K562 (cell line): ENCODE results near the gene ITIH3. TPM values are rescaled to one million over a fixed set of nuclear protein-coding genes. Genes with fewer than 3 reads are reported as not detected.

Experiments used
- ATAC-seq: fragments of 200-7000 bp; cut with Tn5 transposase; 3 replicates; pipeline ENCODE4 v1.9.1; 2020; ENCODE audit warnings: moderate library complexity
- BruUV-seq: library from RNA; stranded (reverse); fragments of 400-500 nt; replicated peaks from 2 replicates; lab custom pipeline; 2021; lab: Mats Ljungman, UMichigan
- CTCF ChIA-PET: fragments of 300-600 bp; formaldehyde crosslinking; extraction: SDS; loops from one replicate; lab custom pipeline; 2021; ENCODE audit warnings: low intra/inter-chr PET ratio; lab: Yijun Ruan, JAX
- POLR2A ChIA-PET: fragments of 300-600, 350-650 bp; sonication (Branson Sonifier 250); formaldehyde crosslinking; extraction: SDS; loops from one replicate; lab custom pipeline; 2021; ENCODE audit warnings: antibody characterized with exemption, inconsistent platforms; lab: Yijun Ruan, JAX
- DNase-seq, 4 experiments: peaks; one replicate each; pipeline versions ENCODE4 v3.0.0 to v3.0.0-alpha.2; 2011 to 2018; ENCODE audit warnings: low spot score in 3 of 4, mixed read lengths in 3 of 4; ENCODE audit errors: extremely low read depth in 1 of 4
- FAIRE-seq: peaks from 2 replicates; lab custom pipeline; 2011; peaks lifted over from hg19 to GRCh38; lab: Jason Lieb, UNC
- H2AFZ ChIP-seq: 2 replicates; pipeline ENCODE4 v1.6.0; 2011; ENCODE audit warnings: low read depth, low read length, control low read depth, inconsistent platforms
- H3K27ac ChIP-seq: fragments of 200-600 bp; 3 replicates; pipeline ENCODE4 v1.8.0; 2011; ENCODE audit warnings: low read depth, mild to moderate bottlenecking, control low read depth, inconsistent platforms, low read length, moderate library complexity, mixed read lengths; ENCODE audit errors: extremely low read depth
- H3K27me3 ChIP-seq, 2 experiments: fragments of 300-600 bp in 1 of 2; 2 replicates in 1 of 2; 3 replicates in 1 of 2; pipeline versions ENCODE4 v1.6.0 to v1.8.0; 2011; ENCODE audit warnings: inconsistent platforms in 2 of 2, low read length in 2 of 2, mild to moderate bottlenecking in 1 of 2, mixed read lengths in 1 of 2, moderate library complexity in 1 of 2; ENCODE audit not compliant: control insufficient read depth in 2 of 2, insufficient read depth in 2 of 2
- H3K36me3 ChIP-seq: fragments of 300-600 bp; 3 replicates; pipeline ENCODE4 v1.8.0; 2011; ENCODE audit warnings: mild to moderate bottlenecking, low read length, inconsistent platforms; ENCODE audit not compliant: control insufficient read depth, insufficient read depth
- H3K4me1 ChIP-seq, 2 experiments: fragments of 200-600 bp in 1 of 2; replicated peaks in 1 of 2; 2 replicates in 1 of 2; 3 replicates in 1 of 2; pipeline versions ENCODE4 v1.5.1 to v1.8.0; 2011; ENCODE audit warnings: inconsistent platforms in 2 of 2, low read length in 2 of 2, mild to moderate bottlenecking in 1 of 2, mixed read lengths in 1 of 2, moderate library complexity in 1 of 2; ENCODE audit not compliant: control insufficient read depth in 2 of 2, insufficient read depth in 2 of 2
- H3K4me2 ChIP-seq: 2 replicates; pipeline ENCODE4 v1.6.1; 2011; ENCODE audit warnings: low read length, control low read depth, inconsistent platforms, mixed read lengths; ENCODE audit not compliant: insufficient read depth
- H3K4me3 ChIP-seq: fragments of 200-600 bp; sonication (generic), shearing (Covaris generic); 2 replicates; pipeline ENCODE4 v1.5.1; 2016; ENCODE audit warnings: control low read depth, inconsistent platforms
- H3K79me2 ChIP-seq: fragments of 200-600 bp; 3 replicates; pipeline ENCODE4 v1.8.0; 2011; ENCODE audit warnings: low read length, inconsistent platforms; ENCODE audit not compliant: control insufficient read depth, insufficient read depth
- H3K9ac ChIP-seq, 2 experiments: 2 replicates each; pipeline versions ENCODE4 v1.6.0 to v1.6.1; 2011; ENCODE audit warnings: low read depth in 2 of 2, low read length in 2 of 2, control low read depth in 1 of 2, inconsistent platforms in 1 of 2, mild to moderate bottlenecking in 1 of 2, mixed read lengths in 1 of 2; ENCODE audit not compliant: insufficient read depth in 1 of 2
- H3K9me1 ChIP-seq: one replicate; pipeline ENCODE4 v1.6.0; 2011; ENCODE audit warnings: inconsistent platforms, mild to moderate bottlenecking, low read length, moderate library complexity; ENCODE audit not compliant: control insufficient read depth, insufficient read depth
- H3K9me3 ChIP-seq: replicated peaks from 2 replicates; pipeline ENCODE4 v1.5.1; 2011; ENCODE audit warnings: low read depth, low read length, inconsistent platforms; ENCODE audit not compliant: control insufficient read depth, insufficient read depth
- H4K20me1 ChIP-seq: replicated peaks from 2 replicates; pipeline ENCODE4 v1.6.1; 2011; ENCODE audit warnings: low read length, inconsistent platforms, mixed read lengths; ENCODE audit not compliant: control insufficient read depth, insufficient read depth
- ARHGAP35 ChIP-seq: fragments of 450-650 bp; IDR thresholded peaks from 2 replicates; pipeline ENCODE4 v1.6.1; 2018; ENCODE audit not compliant: partially characterized antibody
- ILK ChIP-seq: fragments of 450-650 bp; IDR thresholded peaks from 2 replicates; pipeline ENCODE4 v1.6.1; 2016; ENCODE audit warnings: missing genetic modification characterization, low read depth, mild to moderate bottlenecking, missing compliant biosample characterization, moderate library complexity, borderline replicate concordance
- NCOA6 ChIP-seq: fragments of 450-650 bp; IDR thresholded peaks from 2 replicates; pipeline ENCODE4 v1.6.1; 2017; ENCODE audit warnings: mild to moderate bottlenecking
- PHB ChIP-seq: fragments of 250-450 bp; sonication (Bioruptor Pico); IDR thresholded peaks from 2 replicates; pipeline ENCODE4 v1.5.0; 2021
- PTBP1 ChIP-seq: fragments of 200-400 bp; formaldehyde crosslinking; IDR thresholded peaks from 2 replicates; pipeline ENCODE4 v1.6.1; 2017; ENCODE audit warnings: low read depth, low read length
- RBM14 ChIP-seq: fragments of 200-400 bp; formaldehyde crosslinking; IDR thresholded peaks from 2 replicates; pipeline ENCODE4 v1.6.1; 2018; ENCODE audit warnings: low read depth, mild to moderate bottlenecking, low read length, moderate library complexity, borderline replicate concordance; ENCODE audit not compliant: insufficient read depth
- SAFB ChIP-seq: fragments of 200-400 bp; formaldehyde crosslinking; IDR thresholded peaks from 2 replicates; pipeline ENCODE4 v1.6.1; 2017; ENCODE audit warnings: low read depth, low read length, borderline replicate concordance
- SLC30A9 ChIP-seq: fragments of 250-450 bp; sonication (Bioruptor Pico); IDR thresholded peaks from 2 replicates; pipeline ENCODE4 v1.8.0; 2022; ENCODE audit warnings: mild to moderate bottlenecking, moderate library complexity
- SP1 ChIP-seq: sonication (generic); formaldehyde crosslinking; IDR thresholded peaks from 2 replicates; pipeline ENCODE4 v1.8.1; 2022; ENCODE audit warnings: mild to moderate bottlenecking, missing genetic modification reagents
- ZNF695 ChIP-seq: fragments of 450-650 bp; formaldehyde crosslinking; IDR thresholded peaks from 2 replicates; pipeline ENCODE4 v1.4.0; 2020; ENCODE audit warnings: mild to moderate bottlenecking, moderate library complexity
- ZNF830 ChIP-seq: fragments of 250-450 bp; sonication (Bioruptor Pico); IDR thresholded peaks from 2 replicates; pipeline ENCODE4 v1.5.0; 2021; ENCODE audit warnings: mild to moderate bottlenecking
- WGBS: fragments of 100-300 bp; shearing (Covaris generic); methylation state at CpG from one replicate; pipeline ENCODE4 v1.1.6; 2016; ENCODE audit warnings: low coverage, mixed read lengths; ENCODE audit not compliant: insufficient coverage; ENCODE audit errors: missing lambda C conversion rate; 5-methylcytosine and 5-hydroxymethylcytosine counted together
- in situ Hi-C: fragments of 300-500 bp; cut with MboI; formaldehyde crosslinking; loops from 4 replicates; pipeline ENCODE4 v1.15.0; 2018; ENCODE audit warnings: inconsistent platforms, mixed read lengths
- intact Hi-C: fragments of 100-400 bp; cut with micrococcal nuclease; formaldehyde crosslinking; loops from 2 replicates; pipeline ENCODE4 v1.14.2; 2022
- polyA plus RNA-seq, 8 experiments: library from polyadenylated mRNA; depleted of rRNA in 4 of 8; stranded (reverse) in 5 of 8; unstranded in 3 of 8; fragments of >200 nt; fragmentation: Nextera tagmentation in 2 of 8; fragmentation: Illumina TruSeq in 1 of 8; extraction: Ambion mirVana in 2 of 8; extraction: Trizol in 1 of 8; gene quantifications; 2 replicates each; pipeline versions ENCODE4 v1.2.1 to v1.2.3, GENCODE V29; 2011 to 2014; ENCODE audit warnings: inconsistent platforms in 1 of 8, missing spikeins in 1 of 8
- total RNA-seq, 7 experiments: library from RNA; depleted of rRNA in 6 of 7; stranded (reverse); fragments of >200 nt in 6 of 7; fragmentation: Illumina TruSeq in 2 of 7; extraction: Trizol in 2 of 7; gene quantifications; 2 replicates each; pipeline versions ENCODE4 v1.2.1 to v1.2.3, GENCODE V29; 2011 to 2021; ENCODE audit warnings: low replicate concordance in 1 of 7
- TF ChIP-seq, protein P1 (sequence below): fragments of 450-650 bp; IDR thresholded peaks from 2 replicates; pipeline ENCODE4 v1.6.1; 2016; ENCODE audit warnings: mild to moderate bottlenecking
- TF ChIP-seq, protein P2 (sequence below): fragments of 250-450 bp; sonication (Bioruptor Pico); IDR thresholded peaks from 2 replicates; pipeline ENCODE4 v1.5.0; 2022; ENCODE audit warnings: mild to moderate bottlenecking
- TF ChIP-seq, protein P3 (sequence below): sonication (generic); formaldehyde crosslinking; IDR thresholded peaks from 2 replicates; pipeline ENCODE4 v1.4.0; 2020; ENCODE audit warnings: mild to moderate bottlenecking, missing genetic modification reagents
- TF ChIP-seq, protein P4 (sequence below): sonication (generic); formaldehyde crosslinking; IDR thresholded peaks from 2 replicates; pipeline ENCODE4 v1.8.0; 2022; ENCODE audit warnings: mild to moderate bottlenecking, missing genetic modification reagents

The ITIH3 gene
- total and polyA plus RNA-seq, 9 of the 15 experiments (the other 6 are each of a cell fraction or from before 2014, with no cell fraction given), result 0.07 to 0.35 TPM; not detected in 7

DNA sequence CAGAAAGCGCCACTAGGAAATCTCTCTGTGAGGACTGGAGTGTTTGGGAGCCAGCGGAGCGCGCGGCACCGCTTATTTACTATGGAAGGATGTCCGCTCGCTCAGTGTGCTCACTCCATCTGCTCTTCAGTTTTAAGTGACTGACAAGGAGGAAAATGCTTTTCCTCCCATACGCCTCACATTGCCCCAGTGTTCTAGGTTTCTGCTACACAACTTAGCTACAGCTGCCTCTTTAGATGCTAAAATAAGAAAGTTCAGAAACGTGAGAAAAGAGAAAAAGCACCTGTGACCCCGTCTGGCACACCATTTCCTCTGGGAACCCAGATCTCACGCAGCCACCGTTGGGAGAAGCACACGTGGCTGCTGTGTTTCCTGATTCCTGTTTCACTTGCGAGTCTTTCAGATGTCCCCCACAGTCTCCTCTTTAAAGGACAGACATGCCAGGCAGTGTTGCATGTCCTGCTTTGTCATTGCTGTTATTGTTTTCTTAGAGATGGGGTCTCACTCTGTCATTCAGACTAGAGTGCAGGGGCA, 51.9 kb downstream of the ITIH3 start:
- Histone ChIP-seq H3K4me1 (no peaks in the 10 kb centered on the region), H3K9ac (no peak overlapping the region), H3K4me3 (no peak overlapping the region), H3K79me2 (no peaks in the 10 kb centered on the region), H2AFZ (no peak overlapping the region), H3K36me3 (peaks cover under 1% of the 10 kb centered on the region; the same call in 1 of the 3 replicates), H3K9me3 (no peaks in the 10 kb centered on the region), H3K9me1 (no peaks in the 10 kb centered on the region), H3K4me2 (no peak overlapping the region), H4K20me1 (0 out of 2 replicates have a peak, but pooled peaks cover 5% of the 10 kb centered on the region), H3K27ac (no peak overlapping the region), H3K27me3 (no peaks in the 10 kb centered on the region)
- in situ Hi-C loops (loop anchor here (10.0 kb wide), 1 partner anchor 228 kb away; no protein-coding TSS in a partner anchor), intact Hi-C loops (no loop called here)
- ChIA-PET CTCF (interaction anchor here (0.6 kb wide), 1 partner anchor 104 kb away, joined by 3 read pairs; no protein-coding TSS in a partner anchor), POLR2A (no interaction called here)
- ATAC-seq, result no peak
- no TSS peak for BruUV-seq
- FAIRE-seq, result no peak
- WGBS, result 31% methylated on average over 7 of the region's 15 CpGs
- no peak for DNase-seq
- TF ChIP-seq, protein P1, sequence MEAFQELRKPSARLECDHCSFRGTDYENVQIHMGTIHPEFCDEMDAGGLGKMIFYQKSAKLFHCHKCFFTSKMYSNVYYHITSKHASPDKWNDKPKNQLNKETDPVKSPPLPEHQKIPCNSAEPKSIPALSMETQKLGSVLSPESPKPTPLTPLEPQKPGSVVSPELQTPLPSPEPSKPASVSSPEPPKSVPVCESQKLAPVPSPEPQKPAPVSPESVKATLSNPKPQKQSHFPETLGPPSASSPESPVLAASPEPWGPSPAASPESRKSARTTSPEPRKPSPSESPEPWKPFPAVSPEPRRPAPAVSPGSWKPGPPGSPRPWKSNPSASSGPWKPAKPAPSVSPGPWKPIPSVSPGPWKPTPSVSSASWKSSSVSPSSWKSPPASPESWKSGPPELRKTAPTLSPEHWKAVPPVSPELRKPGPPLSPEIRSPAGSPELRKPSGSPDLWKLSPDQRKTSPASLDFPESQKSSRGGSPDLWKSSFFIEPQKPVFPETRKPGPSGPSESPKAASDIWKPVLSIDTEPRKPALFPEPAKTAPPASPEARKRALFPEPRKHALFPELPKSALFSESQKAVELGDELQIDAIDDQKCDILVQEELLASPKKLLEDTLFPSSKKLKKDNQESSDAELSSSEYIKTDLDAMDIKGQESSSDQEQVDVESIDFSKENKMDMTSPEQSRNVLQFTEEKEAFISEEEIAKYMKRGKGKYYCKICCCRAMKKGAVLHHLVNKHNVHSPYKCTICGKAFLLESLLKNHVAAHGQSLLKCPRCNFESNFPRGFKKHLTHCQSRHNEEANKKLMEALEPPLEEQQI, result no peak
- TF ChIP-seq ILK (no peak), SLC30A9 (no peak), PTBP1 (no peak), ARHGAP35 (no peak), NCOA6 (no peak), PHB (CRISPR knock-in tag) (no peak), ZNF695 (CRISPR knock-in tag) (no peak), SAFB (no peak), RBM14 (no peak), SP1 (CRISPR knock-in tag) (no peak), ZNF830 (no peak)
- TF ChIP-seq, protein P2, sequence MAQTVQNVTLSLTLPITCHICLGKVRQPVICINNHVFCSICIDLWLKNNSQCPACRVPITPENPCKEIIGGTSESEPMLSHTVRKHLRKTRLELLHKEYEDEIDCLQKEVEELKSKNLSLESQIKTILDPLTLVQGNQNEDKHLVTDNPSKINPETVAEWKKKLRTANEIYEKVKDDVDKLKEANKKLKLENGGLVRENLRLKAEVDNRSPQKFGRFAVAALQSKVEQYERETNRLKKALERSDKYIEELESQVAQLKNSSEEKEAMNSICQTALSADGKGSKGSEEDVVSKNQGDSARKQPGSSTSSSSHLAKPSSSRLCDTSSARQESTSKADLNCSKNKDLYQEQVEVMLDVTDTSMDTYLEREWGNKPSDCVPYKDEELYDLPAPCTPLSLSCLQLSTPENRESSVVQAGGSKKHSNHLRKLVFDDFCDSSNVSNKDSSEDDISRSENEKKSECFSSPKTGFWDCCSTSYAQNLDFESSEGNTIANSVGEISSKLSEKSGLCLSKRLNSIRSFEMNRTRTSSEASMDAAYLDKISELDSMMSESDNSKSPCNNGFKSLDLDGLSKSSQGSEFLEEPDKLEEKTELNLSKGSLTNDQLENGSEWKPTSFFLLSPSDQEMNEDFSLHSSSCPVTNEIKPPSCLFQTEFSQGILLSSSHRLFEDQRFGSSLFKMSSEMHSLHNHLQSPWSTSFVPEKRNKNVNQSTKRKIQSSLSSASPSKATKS (CRISPR knock-in tag), result no peak
- TF ChIP-seq, protein P3, sequence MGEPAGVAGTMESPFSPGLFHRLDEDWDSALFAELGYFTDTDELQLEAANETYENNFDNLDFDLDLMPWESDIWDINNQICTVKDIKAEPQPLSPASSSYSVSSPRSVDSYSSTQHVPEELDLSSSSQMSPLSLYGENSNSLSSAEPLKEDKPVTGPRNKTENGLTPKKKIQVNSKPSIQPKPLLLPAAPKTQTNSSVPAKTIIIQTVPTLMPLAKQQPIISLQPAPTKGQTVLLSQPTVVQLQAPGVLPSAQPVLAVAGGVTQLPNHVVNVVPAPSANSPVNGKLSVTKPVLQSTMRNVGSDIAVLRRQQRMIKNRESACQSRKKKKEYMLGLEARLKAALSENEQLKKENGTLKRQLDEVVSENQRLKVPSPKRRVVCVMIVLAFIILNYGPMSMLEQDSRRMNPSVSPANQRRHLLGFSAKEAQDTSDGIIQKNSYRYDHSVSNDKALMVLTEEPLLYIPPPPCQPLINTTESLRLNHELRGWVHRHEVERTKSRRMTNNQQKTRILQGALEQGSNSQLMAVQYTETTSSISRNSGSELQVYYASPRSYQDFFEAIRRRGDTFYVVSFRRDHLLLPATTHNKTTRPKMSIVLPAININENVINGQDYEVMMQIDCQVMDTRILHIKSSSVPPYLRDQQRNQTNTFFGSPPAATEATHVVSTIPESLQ (CRISPR knock-in tag), result no peak
- TF ChIP-seq, protein P4, sequence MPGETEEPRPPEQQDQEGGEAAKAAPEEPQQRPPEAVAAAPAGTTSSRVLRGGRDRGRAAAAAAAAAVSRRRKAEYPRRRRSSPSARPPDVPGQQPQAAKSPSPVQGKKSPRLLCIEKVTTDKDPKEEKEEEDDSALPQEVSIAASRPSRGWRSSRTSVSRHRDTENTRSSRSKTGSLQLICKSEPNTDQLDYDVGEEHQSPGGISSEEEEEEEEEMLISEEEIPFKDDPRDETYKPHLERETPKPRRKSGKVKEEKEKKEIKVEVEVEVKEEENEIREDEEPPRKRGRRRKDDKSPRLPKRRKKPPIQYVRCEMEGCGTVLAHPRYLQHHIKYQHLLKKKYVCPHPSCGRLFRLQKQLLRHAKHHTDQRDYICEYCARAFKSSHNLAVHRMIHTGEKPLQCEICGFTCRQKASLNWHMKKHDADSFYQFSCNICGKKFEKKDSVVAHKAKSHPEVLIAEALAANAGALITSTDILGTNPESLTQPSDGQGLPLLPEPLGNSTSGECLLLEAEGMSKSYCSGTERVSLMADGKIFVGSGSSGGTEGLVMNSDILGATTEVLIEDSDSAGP (CRISPR knock-in tag), result no peak
